Gastrocnemius medialis (tissue), 4 donors: Measurements from ENCODE around the gene ALB.

Source experiments
- CTCF ChIP-seq, 5 experiments: fragments of 450-650 bp in 3 of 5; fragments of 200-600 bp in 2 of 5; sonication (generic) in 2 of 5; IDR thresholded peaks in 4 of 5; conservative IDR thresholded peaks in 1 of 5; 1 replicate in 4 of 5; 2 replicates in 1 of 5; pipeline ENCODE4 v1.5.1; 2016 to 2019; ENCODE audit warnings: antibody characterized with exemption in 5 of 5, mild to moderate bottlenecking in 3 of 5, moderate library complexity in 3 of 5
- POLR2A ChIP-seq, 2 donors: fragments of 450-650 bp; IDR thresholded peaks; one replicate each; pipeline ENCODE4 v1.6.1; 2017; ENCODE audit warnings: antibody characterized with exemption in 2 of 2, mild to moderate bottlenecking in 2 of 2, moderate library complexity in 2 of 2

- TF ChIP-seq CTCF (IDR thresholded peaks at IDR 0.05 in 4 of 5, conservative IDR thresholded peaks at IDR 0.05 in 1 of 5) (no peak), POLR2A (IDR thresholded peaks at IDR 0.05) (no peak)
These were observed 39.1 kb downstream of the ALB start for GRCh38 chr4:73443224-73443623.
